Upper lobe of right lung (tissue), 1 donor: Measurements from ENCODE around the gene ZSCAN16. TPM values are rescaled to one million over a fixed set of nuclear protein-coding genes. Genes with fewer than 3 reads are reported as not detected.

Experiments used
- ATAC-seq: fragments of 200-7000 bp; cut with Tn5 transposase; one replicate; pipeline ENCODE4 v1.9.1; 2020; ENCODE audit warnings: mild to moderate bottlenecking, moderate library complexity
- DNase-seq: peaks from one replicate; pipeline ENCODE4 v3.0.0-alpha.2; 2020
- H3K27ac ChIP-seq: fragments of 200-600 bp; one replicate; pipeline ENCODE4 v1.8.0; 2022
- H3K27me3 ChIP-seq: fragments of 200-600 bp; one replicate; pipeline ENCODE4 v1.8.0; 2022; ENCODE audit warnings: mild to moderate bottlenecking
- H3K36me3 ChIP-seq: fragments of 200-600 bp; one replicate; pipeline ENCODE4 v1.8.0; 2022
- H3K4me1 ChIP-seq: fragments of 200-600 bp; one replicate; pipeline ENCODE4 v1.8.0; 2022
- H3K4me3 ChIP-seq: fragments of 200-600 bp; one replicate; pipeline ENCODE4 v1.8.0; 2022; ENCODE audit warnings: mild to moderate bottlenecking
- H3K9me3 ChIP-seq: fragments of 200-600 bp; one replicate; pipeline ENCODE4 v1.8.0; 2022
- intact Hi-C: fragments of 100-400 bp; cut with DNase I; formaldehyde crosslinking; loops from one replicate; pipeline ENCODE4 v1.11.0; 2022
- total RNA-seq: library from RNA; stranded (reverse); fragmentation: NEBNext Ultra II Directional; extraction: Animal tissue kit (Norgen Biotek cat#: 25700); gene quantifications from one replicate; pipeline ENCODE4 v1.2.1, GENCODE V29; 2021
- TF ChIP-seq, protein P1 (sequence below): fragments of 200-600 bp; IDR thresholded peaks from one replicate; pipeline ENCODE4 v1.8.0; 2022; ENCODE audit warnings: antibody characterized with exemption
- donor health status: DM: no; HTN: yes; CAD: no; lungs with severe emphysema.

Gene ZSCAN16
- total RNA-seq, 1 donor from 2014 or later: 5.8 TPM

DNA sequence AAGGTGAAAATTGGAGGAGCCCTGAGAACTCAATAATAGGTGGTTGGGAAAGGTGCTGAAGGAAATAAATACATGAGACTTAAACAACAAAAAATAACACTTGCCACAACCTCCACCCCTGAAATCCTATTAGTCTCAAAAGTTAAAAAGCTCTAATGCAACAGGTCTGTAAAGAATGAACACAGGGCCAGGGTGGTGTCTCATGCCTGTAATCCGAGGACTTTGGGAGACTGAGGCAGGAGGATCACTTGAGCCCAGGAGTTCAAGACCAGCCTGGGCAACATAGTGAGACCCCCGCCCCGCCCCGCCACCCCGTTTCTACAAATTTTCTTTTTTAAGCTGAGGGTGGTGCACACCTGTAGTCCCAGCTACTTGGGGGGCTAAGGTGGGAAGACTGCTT is 16.2 kb downstream of the ZSCAN16 start:
- no peaks in the 10 kb centered on the region for H3K9me3 ChIP-seq
- TF ChIP-seq, protein P1, sequence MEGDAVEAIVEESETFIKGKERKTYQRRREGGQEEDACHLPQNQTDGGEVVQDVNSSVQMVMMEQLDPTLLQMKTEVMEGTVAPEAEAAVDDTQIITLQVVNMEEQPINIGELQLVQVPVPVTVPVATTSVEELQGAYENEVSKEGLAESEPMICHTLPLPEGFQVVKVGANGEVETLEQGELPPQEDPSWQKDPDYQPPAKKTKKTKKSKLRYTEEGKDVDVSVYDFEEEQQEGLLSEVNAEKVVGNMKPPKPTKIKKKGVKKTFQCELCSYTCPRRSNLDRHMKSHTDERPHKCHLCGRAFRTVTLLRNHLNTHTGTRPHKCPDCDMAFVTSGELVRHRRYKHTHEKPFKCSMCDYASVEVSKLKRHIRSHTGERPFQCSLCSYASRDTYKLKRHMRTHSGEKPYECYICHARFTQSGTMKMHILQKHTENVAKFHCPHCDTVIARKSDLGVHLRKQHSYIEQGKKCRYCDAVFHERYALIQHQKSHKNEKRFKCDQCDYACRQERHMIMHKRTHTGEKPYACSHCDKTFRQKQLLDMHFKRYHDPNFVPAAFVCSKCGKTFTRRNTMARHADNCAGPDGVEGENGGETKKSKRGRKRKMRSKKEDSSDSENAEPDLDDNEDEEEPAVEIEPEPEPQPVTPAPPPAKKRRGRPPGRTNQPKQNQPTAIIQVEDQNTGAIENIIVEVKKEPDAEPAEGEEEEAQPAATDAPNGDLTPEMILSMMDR: no peak
- peaks cover 26% of the 10 kb centered on the region for H3K4me1 ChIP-seq
- ATAC-seq (no peak), DNase-seq (no peak)
- no peak overlapping the region for H3K27ac ChIP-seq
- H3K36me3 ChIP-seq: peaks cover 15% of the 10 kb centered on the region
- no peaks in the 10 kb centered on the region for H3K27me3 ChIP-seq
- intact Hi-C loops: no loop called here
- H3K4me3 ChIP-seq: no peak overlapping the region

DNA sequence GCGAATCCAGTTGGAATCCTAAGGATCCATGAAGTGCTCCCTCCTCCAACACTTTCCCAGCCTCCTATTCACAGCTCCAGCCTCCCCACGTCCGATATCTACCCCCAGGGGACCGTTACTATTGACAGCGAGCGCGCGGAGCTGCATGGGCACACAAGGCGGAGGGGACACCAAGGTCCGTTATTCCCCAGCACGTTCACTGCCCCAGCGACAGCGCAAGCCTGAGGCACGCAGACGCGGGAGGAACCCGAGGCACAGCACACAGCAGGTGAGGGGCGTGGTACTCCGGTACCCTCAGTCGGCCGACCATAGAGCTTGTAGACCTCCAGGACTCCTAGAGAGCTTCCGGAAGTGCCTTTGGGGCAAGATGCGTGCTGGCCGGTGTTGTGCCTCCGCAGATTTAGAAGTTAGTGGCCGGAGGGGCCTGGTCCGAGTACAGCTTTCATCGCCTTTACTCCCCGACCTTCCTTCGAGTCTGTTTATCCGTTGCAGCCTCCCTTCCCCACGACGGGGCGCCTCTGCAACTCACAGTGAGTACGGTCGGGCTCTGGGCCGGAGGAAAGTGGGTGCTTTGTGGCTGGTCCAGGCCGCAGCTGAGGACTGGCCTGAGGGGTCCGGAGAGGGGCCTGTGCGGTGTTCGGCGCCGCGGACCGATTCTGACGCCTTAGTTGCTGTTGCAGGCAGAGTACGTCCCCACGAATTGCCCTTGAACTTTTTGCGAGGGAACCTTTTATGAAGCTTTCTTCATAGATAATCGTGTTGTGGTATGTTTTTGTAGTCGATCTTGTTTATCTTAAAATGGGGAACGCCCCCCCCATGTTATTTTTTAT is 17.3 kb downstream of the ZSCAN16 start, which contains the start of gene ZKSCAN8:
TSS of gene ZKSCAN8 (plus strand) at position 384 of the 830 bp plus-strand sequence. CDS start 6,525 bp downstream, outside the sequence.
- H3K36me3 ChIP-seq: peaks cover 23% of the 10 kb centered on the region
- H3K4me3 ChIP-seq: peak within 1 kb of the TSS; percentile 83
- H3K27me3 ChIP-seq: no peaks in the 10 kb centered on the region
- DNase-seq (peak; percentile 88), ATAC-seq (peak; percentile 95)
- peak within 1 kb of the TSS; percentile 82 for H3K27ac ChIP-seq
- H3K9me3 ChIP-seq: no peaks in the 10 kb centered on the region
- intact Hi-C loops: no loop called here
- TF ChIP-seq, protein P1: no peak
- H3K4me1 ChIP-seq: peaks cover 21% of the 10 kb centered on the region

DNA sequence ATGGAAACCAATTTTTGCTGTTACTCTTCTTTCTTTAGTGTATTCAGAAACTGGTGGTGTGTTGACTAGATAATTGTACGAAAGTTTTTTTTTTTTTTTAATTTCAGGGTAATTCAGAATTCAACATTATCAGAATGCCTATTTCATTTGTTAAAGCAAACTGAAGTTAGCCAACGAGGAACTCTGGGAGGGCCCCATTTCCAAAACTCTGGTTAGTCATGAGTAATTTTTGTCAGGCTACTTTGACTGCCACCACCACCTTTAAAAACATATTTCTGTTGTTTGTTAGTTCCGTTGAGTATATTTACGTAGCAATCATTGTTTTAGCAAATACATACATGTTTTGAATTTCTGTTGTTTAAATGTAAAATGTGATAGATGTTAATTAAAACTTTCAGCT is 18.0 kb downstream of the ZSCAN16 start:
- Histone ChIP-seq H3K4me1 (peaks cover 21% of the 10 kb centered on the region), H3K36me3 (peaks cover 23% of the 10 kb centered on the region), H3K9me3 (no peaks in the 10 kb centered on the region), H3K27ac (no peak overlapping the region), H3K27me3 (no peaks in the 10 kb centered on the region), H3K4me3 (peak overlapping the region; percentile 83)
- ATAC-seq (no peak), DNase-seq (no peak)
- intact Hi-C loops: no loop called here
- TF ChIP-seq, protein P1: no peak

DNA sequence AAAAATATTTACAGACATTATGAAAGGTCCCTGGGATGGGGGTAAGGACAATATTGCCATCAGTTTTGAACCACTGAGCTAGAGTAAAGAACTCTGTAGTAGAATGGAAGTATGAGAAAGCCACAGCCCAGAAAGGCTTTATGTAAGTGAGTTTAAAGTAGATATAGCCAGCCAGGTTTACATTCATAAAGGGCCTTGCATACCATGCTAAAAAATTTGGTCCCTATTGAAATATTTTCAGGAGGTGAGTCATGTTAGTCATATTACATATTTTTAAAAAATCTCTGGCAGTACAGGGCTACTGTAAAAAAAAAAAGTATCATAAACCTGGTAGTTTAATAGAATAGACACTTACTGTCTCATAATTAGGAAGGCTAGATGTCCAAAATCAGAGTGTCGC is 20.8 kb downstream of the ZSCAN16 start:
- DNase-seq (no peak), ATAC-seq (no peak)
- peaks cover 45% of the 10 kb centered on the region for H3K36me3 ChIP-seq
- TF ChIP-seq, protein P1: no peak
- peaks cover 13% of the 10 kb centered on the region for H3K4me1 ChIP-seq
- no peaks in the 10 kb centered on the region for H3K27me3 ChIP-seq
- H3K9me3 ChIP-seq: no peaks in the 10 kb centered on the region
- H3K4me3 ChIP-seq: no peak overlapping the region
- intact Hi-C loops: no loop called here
- no peak overlapping the region for H3K27ac ChIP-seq

DNA sequence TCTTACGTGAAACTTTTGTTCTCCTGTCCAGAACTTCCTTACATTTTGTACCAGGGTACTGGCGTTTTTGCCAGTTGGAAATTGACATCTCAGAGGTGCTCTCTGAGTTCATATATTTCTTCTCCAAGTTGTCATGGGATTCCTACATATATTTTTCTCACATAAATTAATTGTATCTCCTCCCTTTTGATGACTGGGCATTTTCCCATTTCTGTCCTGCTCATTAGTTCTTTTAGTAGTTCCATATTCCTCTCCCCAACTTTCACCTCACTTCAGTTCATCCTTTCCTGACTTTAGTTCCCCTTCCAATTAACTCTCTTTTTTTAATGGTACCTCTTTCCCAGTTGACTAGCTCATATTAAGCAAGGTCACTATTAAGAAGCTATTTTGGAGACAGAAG is 28.1 kb downstream of the ZSCAN16 start:
- intact Hi-C loops: no loop called here
- peaks cover 95% of the 10 kb centered on the region for H3K36me3 ChIP-seq
- no peaks in the 10 kb centered on the region for H3K4me1 ChIP-seq
- H3K4me3 ChIP-seq: no peak overlapping the region
- no peak for DNase-seq
- ATAC-seq: no peak
- TF ChIP-seq, protein P1: no peak
- H3K27me3 ChIP-seq: no peaks in the 10 kb centered on the region
- no peaks in the 10 kb centered on the region for H3K9me3 ChIP-seq
- H3K27ac ChIP-seq: no peak overlapping the region
